H1 (cell line): ENCODE measurements around the gene PGD. TPM values are rescaled to one million over a fixed set of nuclear protein-coding genes. Genes with fewer than 3 reads are reported as not detected.

Experiments used
- ASH2L ChIP-seq: fragments of 200-600, 300-600 bp; sonication (generic); IDR thresholded peaks from one replicate; pipeline ENCODE4 v1.7.1; 2017; ENCODE audit warnings: low read length
- CHD7 ChIP-seq: fragments of 300-600 bp; sonication (generic); IDR thresholded peaks from 2 replicates; pipeline ENCODE4 v1.7.1; 2012; ENCODE audit warnings: low read length, moderate library complexity, mild to moderate bottlenecking, inconsistent platforms; ENCODE audit not compliant: insufficient replicate concordance
- JUN ChIP-seq: IDR thresholded peaks from 2 replicates; pipeline ENCODE4 v1.6.1; 2011; ENCODE audit warnings: low read depth, mild to moderate bottlenecking, improper control_type of control experiment, low read length
- KDM4A ChIP-seq: IDR thresholded peaks from one replicate; pipeline ENCODE4 v1.7.1; 2012; ENCODE audit warnings: low read depth, mild to moderate bottlenecking, moderate library complexity, low read length, inconsistent platforms; ENCODE audit not compliant: severe bottlenecking
- MAFK ChIP-seq: IDR thresholded peaks from 2 replicates; pipeline ENCODE4 v1.6.1; 2012; ENCODE audit warnings: low read depth, mild to moderate bottlenecking, improper control_type of control experiment, low read length
- NANOG ChIP-seq: IDR thresholded peaks from 2 replicates; pipeline ENCODE4 v1.6.1; 2011; ENCODE audit warnings: low read length, low read depth, mild to moderate bottlenecking, inconsistent platforms; ENCODE audit not compliant: insufficient read depth, poor library complexity, severe bottlenecking
- RAD21 ChIP-seq, 2 experiments: IDR thresholded peaks in 1 of 2; conservative IDR thresholded peaks in 1 of 2; 2 replicates each; pipeline ENCODE4 v1.6.1; 2011; ENCODE audit warnings: low read depth in 2 of 2, low read length in 2 of 2, improper control_type of control experiment in 1 of 2, inconsistent platforms in 1 of 2, mild to moderate bottlenecking in 1 of 2, moderate library complexity in 1 of 2
- RFX5 ChIP-seq: IDR thresholded peaks from 2 replicates; pipeline ENCODE4 v1.6.1; 2011; ENCODE audit warnings: low read depth, low read length, improper control_type of control experiment, borderline replicate concordance
- SIN3A ChIP-seq, 2 experiments: IDR thresholded peaks in 1 of 2; conservative IDR thresholded peaks in 1 of 2; 2 replicates each; pipeline ENCODE4 v1.6.1; 2011 to 2012; ENCODE audit warnings: low read length in 2 of 2, improper control_type of control experiment in 1 of 2, low read depth in 1 of 2, mild to moderate bottlenecking in 1 of 2
- SP4 ChIP-seq: IDR thresholded peaks from 2 replicates; pipeline ENCODE4 v1.6.1; 2012; ENCODE audit warnings: low read length, inconsistent platforms
- TEAD4 ChIP-seq: IDR thresholded peaks from 2 replicates; pipeline ENCODE4 v1.6.1; 2012; ENCODE audit warnings: low read depth, low read length, inconsistent platforms, mixed read lengths
- polyA plus RNA-seq, 7 experiments: library from polyadenylated mRNA; depleted of rRNA in 3 of 7; stranded (reverse) in 5 of 7; unstranded in 2 of 7; fragments of >200 nt in 5 of 7; fragments of 200-250 nt in 2 of 7; gene quantifications; 1 replicate in 5 of 7; 2 replicates in 1 of 7; 4 replicates in 1 of 7; pipeline versions ENCODE4 v1.2.1 to v1.2.3, GENCODE V29; 2011 to 2013; ENCODE audit warnings: missing spikeins in 2 of 7, mixed read lengths in 2 of 7
- total RNA-seq: library from RNA; stranded (reverse); fragmentation: NEBNext Ultra II Directional; extraction: Animal tissue kit (Norgen Biotek cat#: 25700); gene quantifications from 2 replicates; pipeline ENCODE4 v1.2.1, GENCODE V29; 2021

The PGD gene
- total and polyA plus RNA-seq, 2 of the 8 experiments (the other 6 are each of a cell fraction or from before 2014, with no cell fraction given) = 191 to 331 TPM

GRCh38 chr1:10424651-10425050 lies 25.8 kb downstream of the PGD start (continued):
- TF ChIP-seq CHD7 (no peak), SIN3A (conservative IDR thresholded peaks at IDR 0.05 in 1 of 2, IDR thresholded peaks at IDR 0.05 in 1 of 2; ENCODE audit: low read depth in 1 of 2, low read length in 2 of 2) (no peak), ASH2L (no peak), KDM4A (no peak), TEAD4 (no peak), SP4 (no peak), JUN (no peak), MAFK (no peak), RAD21 (IDR thresholded peaks at IDR 0.05 in 1 of 2, conservative IDR thresholded peaks at IDR 0.05 in 1 of 2; ENCODE audit: low read depth in 2 of 2, low read length in 2 of 2) (no peak), RFX5 (no peak), NANOG (no peak)
